Tibial nerve (tissue), 4 donors: ENCODE data around the gene TMEM53.

Experiments used
- EP300 ChIP-seq, 2 donors: sonication (generic); formaldehyde crosslinking; IDR thresholded peaks; one replicate each; pipeline ENCODE4 v1.6.1; 2017; ENCODE audit warnings: antibody characterized with exemption in 2 of 2, mild to moderate bottlenecking in 1 of 2
- POLR2A ChIP-seq, 2 donors: fragments of 450-650 bp; IDR thresholded peaks; one replicate each; pipeline ENCODE4 v1.6.1; 2017; ENCODE audit warnings: antibody characterized with exemption in 2 of 2, mild to moderate bottlenecking in 2 of 2, moderate library complexity in 2 of 2
- TF ChIP-seq, protein P1 (sequence below), 5 experiments: fragments of 200-600 bp in 3 of 5; fragments of 450-650 bp in 2 of 5; sonication (generic) in 3 of 5; IDR thresholded peaks; one replicate each; pipeline ENCODE4 v1.5.1; 2016 to 2019; ENCODE audit warnings: antibody characterized with exemption in 5 of 5, mild to moderate bottlenecking in 3 of 5, moderate library complexity in 2 of 5

GRCh38 chr1:44672254-44672955 lies 1.9 kb downstream of the TMEM53 start:
- TF ChIP-seq, protein P1, sequence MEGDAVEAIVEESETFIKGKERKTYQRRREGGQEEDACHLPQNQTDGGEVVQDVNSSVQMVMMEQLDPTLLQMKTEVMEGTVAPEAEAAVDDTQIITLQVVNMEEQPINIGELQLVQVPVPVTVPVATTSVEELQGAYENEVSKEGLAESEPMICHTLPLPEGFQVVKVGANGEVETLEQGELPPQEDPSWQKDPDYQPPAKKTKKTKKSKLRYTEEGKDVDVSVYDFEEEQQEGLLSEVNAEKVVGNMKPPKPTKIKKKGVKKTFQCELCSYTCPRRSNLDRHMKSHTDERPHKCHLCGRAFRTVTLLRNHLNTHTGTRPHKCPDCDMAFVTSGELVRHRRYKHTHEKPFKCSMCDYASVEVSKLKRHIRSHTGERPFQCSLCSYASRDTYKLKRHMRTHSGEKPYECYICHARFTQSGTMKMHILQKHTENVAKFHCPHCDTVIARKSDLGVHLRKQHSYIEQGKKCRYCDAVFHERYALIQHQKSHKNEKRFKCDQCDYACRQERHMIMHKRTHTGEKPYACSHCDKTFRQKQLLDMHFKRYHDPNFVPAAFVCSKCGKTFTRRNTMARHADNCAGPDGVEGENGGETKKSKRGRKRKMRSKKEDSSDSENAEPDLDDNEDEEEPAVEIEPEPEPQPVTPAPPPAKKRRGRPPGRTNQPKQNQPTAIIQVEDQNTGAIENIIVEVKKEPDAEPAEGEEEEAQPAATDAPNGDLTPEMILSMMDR (IDR thresholded peaks at IDR 0.05): no peak
- TF ChIP-seq POLR2A (IDR thresholded peaks at IDR 0.05) (no peak), EP300 (IDR thresholded peaks at IDR 0.05) (peak in 1 of 2 donors; percentile 56)
